ENCODE measurements around the gene RRAGD.
"Not testable (repeated sequence)": the region's sequence is repeated elsewhere in the genome, so short reads cannot be mapped to it uniquely, and the experiment has no call there.

The RRAGD gene

GRCh38 chr6:89404512-89404911, 7.6 kb downstream of the RRAGD start:
- DNase-seq, result no peak
- H3K4me3 Mint-ChIP-seq, result no peak overlapping the region
- H3K4me1 Mint-ChIP-seq, result peaks cover 5% of the 10 kb centered on the region
- H3K9me3 Mint-ChIP-seq, result no peaks in the 10 kb centered on the region
- H3K27me3 Mint-ChIP-seq, result peaks cover 19% of the 10 kb centered on the region
- CTCF ChIA-PET, result no interaction called here
- H3K36me3 Mint-ChIP-seq, result no peaks in the 10 kb centered on the region
- no peak overlapping the region for H3K27ac Mint-ChIP-seq

- CTCF ChIA-PET, result no interaction called here
- Mint-ChIP-seq H3K9me3 (no peaks in the 10 kb centered on the region), H3K36me3 (no peaks in the 10 kb centered on the region), H3K27ac (no peak overlapping the region), H3K27me3 (peaks cover 16% of the 10 kb centered on the region), H3K4me1 (peaks cover 3% of the 10 kb centered on the region), H3K4me3 (no peak overlapping the region)
- DNase-seq, result no peak
These were observed 9.3 kb downstream of the RRAGD start for GRCh38 chr6:89402776-89403175.

GRCh38 chr6:89400912-89401399, 11.1 kb downstream of the RRAGD start:
- H3K27ac Mint-ChIP-seq, result no peak overlapping the region
- no peaks in the 10 kb centered on the region for H3K4me1 Mint-ChIP-seq
- H3K27me3 Mint-ChIP-seq, result no peaks in the 10 kb centered on the region
- no peak for DNase-seq
- CTCF ChIA-PET, result no interaction called here
- no peaks in the 10 kb centered on the region for H3K36me3 Mint-ChIP-seq
- no peaks in the 10 kb centered on the region for H3K9me3 Mint-ChIP-seq
- no peak overlapping the region for H3K4me3 Mint-ChIP-seq

- Mint-ChIP-seq H3K4me1 (no peaks in the 10 kb centered on the region), H3K4me3 (no peak overlapping the region), H3K27ac (no peak overlapping the region), H3K36me3 (no peaks in the 10 kb centered on the region), H3K9me3 (no peaks in the 10 kb centered on the region), H3K27me3 (peaks cover 1% of the 10 kb centered on the region)
- CTCF ChIA-PET, result no interaction called here
- no peak for DNase-seq
These were observed 12.0 kb downstream of the RRAGD start for GRCh38 chr6:89400050-89400449.

- no peak overlapping the region for H3K27ac Mint-ChIP-seq
These were observed 13.1 kb downstream of the RRAGD start for GRCh38 chr6:89398762-89399525.

GRCh38 chr6:89397884-89398283, 14.2 kb downstream of the RRAGD start:
- H3K4me3 Mint-ChIP-seq, result not testable (repeated sequence)

More at GRCh38 chr6:89398762-89399525, 13.1 kb downstream of the RRAGD start:
- CTCF ChIA-PET, result no interaction called here
- no peaks in the 10 kb centered on the region for H3K9me3 Mint-ChIP-seq
- peaks cover 3% of the 10 kb centered on the region for H3K27me3 Mint-ChIP-seq
- no peak for DNase-seq
- no peaks in the 10 kb centered on the region for H3K4me1 Mint-ChIP-seq
- H3K4me3 Mint-ChIP-seq, result no peak overlapping the region
- no peaks in the 10 kb centered on the region for H3K36me3 Mint-ChIP-seq

GRCh38 chr6:89393659-89394058, 18.4 kb downstream of the RRAGD start:
- DNase-seq, result no peak
- peaks cover 4% of the 10 kb centered on the region for H3K4me1 Mint-ChIP-seq
- H3K4me3 Mint-ChIP-seq, result no peak overlapping the region
- H3K27ac Mint-ChIP-seq, result no peak overlapping the region
- H3K9me3 Mint-ChIP-seq, result peaks cover 5% of the 10 kb centered on the region
- H3K36me3 Mint-ChIP-seq, result peaks cover 2% of the 10 kb centered on the region
- H3K27me3 Mint-ChIP-seq, result peaks cover 3% of the 10 kb centered on the region
- CTCF ChIA-PET, result no interaction called here

More at GRCh38 chr6:89397884-89398283, 14.2 kb downstream of the RRAGD start:
- H3K27ac Mint-ChIP-seq, H3K4me1 Mint-ChIP-seq, H3K9me3 Mint-ChIP-seq, DNase-seq, H3K27me3 Mint-ChIP-seq, H3K36me3 Mint-ChIP-seq: not testable (repeated sequence)
- CTCF ChIA-PET, result interaction anchor here (0.7 kb wide), 1 partner anchor 287 kb away, joined by 3 read pairs; no protein-coding TSS in a partner anchor

GRCh38 chr6:89392823-89393222, 19.2 kb downstream of the RRAGD start:
- peaks cover 5% of the 10 kb centered on the region for H3K9me3 Mint-ChIP-seq
- H3K4me3 Mint-ChIP-seq, result no peak overlapping the region
- H3K36me3 Mint-ChIP-seq, result peaks cover 2% of the 10 kb centered on the region
- DNase-seq, result no peak
- H3K27ac Mint-ChIP-seq, result no peak overlapping the region
- H3K27me3 Mint-ChIP-seq, result peaks cover 3% of the 10 kb centered on the region
- peaks cover 4% of the 10 kb centered on the region for H3K4me1 Mint-ChIP-seq
- CTCF ChIA-PET, result no interaction called here

- CTCF ChIA-PET, result no interaction called here
- no peaks in the 10 kb centered on the region for H3K27me3 Mint-ChIP-seq
- no peak overlapping the region for H3K4me3 Mint-ChIP-seq
- no peak overlapping the region for H3K27ac Mint-ChIP-seq
- H3K9me3 Mint-ChIP-seq, result peaks cover 4% of the 10 kb centered on the region
- H3K36me3 Mint-ChIP-seq, result peaks cover 2% of the 10 kb centered on the region
- no peak for DNase-seq
- peaks cover 4% of the 10 kb centered on the region for H3K4me1 Mint-ChIP-seq
These were observed 23.2 kb downstream of the RRAGD start for GRCh38 chr6:89388846-89389245.

GRCh38 chr6:89387516-89388201, 24.4 kb downstream of the RRAGD start:
- Mint-ChIP-seq H3K4me1 (peaks cover under 1% of the 10 kb centered on the region), H3K9me3 (no peaks in the 10 kb centered on the region), H3K4me3 (no peak overlapping the region), H3K27ac (no peak overlapping the region), H3K27me3 (no peaks in the 10 kb centered on the region), H3K36me3 (peaks cover 3% of the 10 kb centered on the region)
- CTCF ChIA-PET, result interaction anchor here (1.4 kb wide), 1 partner anchor 16 kb away, joined by 4 read pairs; no protein-coding TSS in a partner anchor
- DNase-seq, result no peak

GRCh38 chr6:89386917-89387491, 25.1 kb downstream of the RRAGD start:
- no peaks in the 10 kb centered on the region for H3K27me3 Mint-ChIP-seq
- peaks cover 3% of the 10 kb centered on the region for H3K36me3 Mint-ChIP-seq
- H3K4me1 Mint-ChIP-seq, result no peaks in the 10 kb centered on the region
- no peak overlapping the region for H3K27ac Mint-ChIP-seq
- no peak for DNase-seq
- CTCF ChIA-PET, result interaction anchor here (1.4 kb wide), 1 partner anchor 15 kb away, joined by 4 read pairs; no protein-coding TSS in a partner anchor
- no peak overlapping the region for H3K4me3 Mint-ChIP-seq
- no peaks in the 10 kb centered on the region for H3K9me3 Mint-ChIP-seq

GRCh38 chr6:89385846-89386245, 26.2 kb downstream of the RRAGD start:
- no peak overlapping the region for H3K4me3 Mint-ChIP-seq
- no peaks in the 10 kb centered on the region for H3K4me1 Mint-ChIP-seq
- no peaks in the 10 kb centered on the region for H3K9me3 Mint-ChIP-seq
- H3K36me3 Mint-ChIP-seq, result peaks cover 3% of the 10 kb centered on the region
- H3K27ac Mint-ChIP-seq, result no peak overlapping the region
- CTCF ChIA-PET, result no interaction called here
- H3K27me3 Mint-ChIP-seq, result no peaks in the 10 kb centered on the region
- DNase-seq, result no peak

- CTCF ChIA-PET, result no interaction called here
- DNase-seq, result no peak
- Mint-ChIP-seq H3K4me3 (no peak overlapping the region), H3K27ac (no peak overlapping the region), H3K36me3 (peaks cover 3% of the 10 kb centered on the region), H3K27me3 (no peaks in the 10 kb centered on the region), H3K9me3 (no peaks in the 10 kb centered on the region), H3K4me1 (no peaks in the 10 kb centered on the region)
These were observed 26.9 kb downstream of the RRAGD start for GRCh38 chr6:89385156-89385667.

- DNase-seq, result no peak
- Mint-ChIP-seq H3K4me3 (no peak overlapping the region), H3K4me1 (peaks cover 9% of the 10 kb centered on the region), H3K27me3 (no peaks in the 10 kb centered on the region), H3K9me3 (no peaks in the 10 kb centered on the region), H3K27ac (no peak overlapping the region), H3K36me3 (peaks cover 3% of the 10 kb centered on the region)
- CTCF ChIA-PET, result interaction anchor here (1.4 kb wide), 1 partner anchor 9 kb away, joined by 4 read pairs; no protein-coding TSS in a partner anchor
These were observed 31.0 kb downstream of the RRAGD start for GRCh38 chr6:89381031-89381430.
